Heart right ventricle (tissue), 16 donors: Measurements from ENCODE around the gene ZNF714. TPM values are rescaled to one million over a fixed set of nuclear protein-coding genes. Genes with fewer than 3 reads are reported as not detected.

Source experiments
- ATAC-seq, 8 donors: fragments of 200-7000 bp; cut with Tn5 transposase; one replicate each; pipeline ENCODE4 v1.9.1; 2020; ENCODE audit warnings: mild to moderate bottlenecking in 8 of 8, moderate library complexity in 8 of 8, moderate number of reproducible peaks in 1 of 8
- DNase-seq, 2 donors: peaks; one replicate each; pipeline ENCODE4 v3.0.0-alpha.2; 2020
- H3K27ac ChIP-seq, 10 donors: fragments of 200-600 bp; sonication (generic) in 2 of 10; one replicate each; pipeline versions ENCODE4 v1.5.0 to v1.8.0; 2020 to 2022; ENCODE audit warnings: mild to moderate bottlenecking in 3 of 10
- H3K27me3 ChIP-seq, 7 donors: fragments of 200-600 bp; one replicate each; pipeline ENCODE4 v1.8.0; 2021 to 2022; ENCODE audit warnings: mild to moderate bottlenecking in 2 of 7
- H3K36me3 ChIP-seq, 9 donors: fragments of 200-600 bp; sonication (generic) in 1 of 9; one replicate each; pipeline versions ENCODE4 v1.5.0 to v1.8.0; 2020 to 2022; ENCODE audit warnings: mild to moderate bottlenecking in 2 of 9
- H3K4me1 ChIP-seq, 9 donors: fragments of 200-600 bp; sonication (generic) in 1 of 9; one replicate each; pipeline versions ENCODE4 v1.5.0 to v1.8.0; 2020 to 2022; ENCODE audit warnings: mild to moderate bottlenecking in 4 of 9
- H3K4me3 ChIP-seq, 10 donors: fragments of 200-600 bp; sonication (generic) in 2 of 10; one replicate each; pipeline versions ENCODE4 v1.5.0 to v1.8.0; 2020 to 2022; ENCODE audit warnings: mild to moderate bottlenecking in 7 of 10, moderate library complexity in 2 of 10
- H3K9me3 ChIP-seq, 11 donors: fragments of 200-600 bp in 10 of 11; sonication (generic) in 2 of 11; one replicate each; pipeline versions ENCODE4 v1.5.0 to v1.8.0; 2013 to 2022; ENCODE audit warnings: mild to moderate bottlenecking in 2 of 11, control low read depth in 1 of 11, moderate library complexity in 1 of 11
- WGBS, 2 donors: extraction: QIAGEN DNeasy Blood & Tissue Kit; methylation state at CpG; one replicate each; pipeline ENCODE4 v1.1.7; 2013; ENCODE audit warnings: inconsistent platforms in 1 of 2; 5-methylcytosine and 5-hydroxymethylcytosine counted together
- intact Hi-C, 10 donors: fragments of 100-400 bp; cut with DNase I; formaldehyde crosslinking; loops; one replicate each; pipeline versions ENCODE4 v1.11.1 to v1.14.2; 2022
- polyA plus RNA-seq, 2 donors: library from polyadenylated mRNA; stranded (reverse); fragments of 200-250 nt; gene quantifications; one replicate each; pipeline ENCODE4 v1.2.3, GENCODE V29; 2013
- total RNA-seq, 10 donors: library from RNA; stranded (reverse); fragmentation: NEBNext Ultra II Directional in 3 of 10; extraction: Animal tissue kit (Norgen Biotek cat#: 25700) in 3 of 10; gene quantifications; one replicate each; pipeline versions ENCODE4 v1.2.1 to v1.2.4, GENCODE V29; 2021 to 2023
- TF ChIP-seq, protein P1 (sequence below), 9 donors: fragments of 200-600 bp; sonication (generic) in 2 of 9; IDR thresholded peaks; one replicate each; pipeline versions ENCODE4 v1.5.0 to v1.8.0; 2021 to 2022; ENCODE audit warnings: antibody characterized with exemption in 9 of 9, mild to moderate bottlenecking in 5 of 9, moderate library complexity in 1 of 9
- donor health status: Arrhythmogenic right ventricular cardiomyopathy.
- donor health status: ischemic (EF 13 %, LVEDD 7.1; RV severe dilation, severe dysfunction).
- donor health status: healthy with polysubstance abuse.
- donor health status: DM: no; HTN: yes; CAD: no.
- donor health status: DM: no; HTN: no; CAD: no.
- donor health status: ischemic (EF 25% LVEDD 6.9; RV normal size, moderate dysfunction).
- donor health status: ischemic (EF 25% LVEDD 5.7; RV mildly dilated, moderate dysfunction).
- donor health status: healthy.
- donor health status: DM: yes; HTN: yes; CAD: no.
- donor health status: Ischemic cardiomyopathy.
- donor health status: ischemic (EF 35%, LVEDD 5.7; RV mildly dilated, moderate dysfunction).
- donor health status: nonischemic (EF 11% LVEDD 7.7; RV severe dilation, severe dysfunction).
- donor health status: DM: yes; HTN: yes; CAD: no.
- donor health status: PGD.
- donor health status: ischemic (EF 29% LVEDD 5.4; RV normal size, mild dysfunction).
- donor health status: nonischemic (EF 23%, LVEDD 6.1; RV moderate dilation, normal function).

Gene ZNF714
- total and polyA plus RNA-seq, 12 donors = 0.80 to 6.1 (median 3.5) TPM

- Histone ChIP-seq H3K27ac (no peak overlapping the region), H3K4me3 (no peak overlapping the region), H3K4me1 (peaks cover 0 to 23% (median 0%) of the 10 kb centered on the region in 9 donors), H3K36me3 (peaks cover 0 to 4% (median 0%) of the 10 kb centered on the region in 9 donors), H3K27me3 (no peaks in the 10 kb centered on the region), H3K9me3 (no peaks in the 10 kb centered on the region)
- DNase-seq (no peak), ATAC-seq (no peak)
- intact Hi-C loops = no loop called here
- TF ChIP-seq, protein P1, sequence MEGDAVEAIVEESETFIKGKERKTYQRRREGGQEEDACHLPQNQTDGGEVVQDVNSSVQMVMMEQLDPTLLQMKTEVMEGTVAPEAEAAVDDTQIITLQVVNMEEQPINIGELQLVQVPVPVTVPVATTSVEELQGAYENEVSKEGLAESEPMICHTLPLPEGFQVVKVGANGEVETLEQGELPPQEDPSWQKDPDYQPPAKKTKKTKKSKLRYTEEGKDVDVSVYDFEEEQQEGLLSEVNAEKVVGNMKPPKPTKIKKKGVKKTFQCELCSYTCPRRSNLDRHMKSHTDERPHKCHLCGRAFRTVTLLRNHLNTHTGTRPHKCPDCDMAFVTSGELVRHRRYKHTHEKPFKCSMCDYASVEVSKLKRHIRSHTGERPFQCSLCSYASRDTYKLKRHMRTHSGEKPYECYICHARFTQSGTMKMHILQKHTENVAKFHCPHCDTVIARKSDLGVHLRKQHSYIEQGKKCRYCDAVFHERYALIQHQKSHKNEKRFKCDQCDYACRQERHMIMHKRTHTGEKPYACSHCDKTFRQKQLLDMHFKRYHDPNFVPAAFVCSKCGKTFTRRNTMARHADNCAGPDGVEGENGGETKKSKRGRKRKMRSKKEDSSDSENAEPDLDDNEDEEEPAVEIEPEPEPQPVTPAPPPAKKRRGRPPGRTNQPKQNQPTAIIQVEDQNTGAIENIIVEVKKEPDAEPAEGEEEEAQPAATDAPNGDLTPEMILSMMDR (IDR thresholded peaks at IDR 0.05) = no peak
Observed at GRCh38 chr19:21092109-21092508, 10.1 kb downstream of the ZNF714 start.

DNA sequence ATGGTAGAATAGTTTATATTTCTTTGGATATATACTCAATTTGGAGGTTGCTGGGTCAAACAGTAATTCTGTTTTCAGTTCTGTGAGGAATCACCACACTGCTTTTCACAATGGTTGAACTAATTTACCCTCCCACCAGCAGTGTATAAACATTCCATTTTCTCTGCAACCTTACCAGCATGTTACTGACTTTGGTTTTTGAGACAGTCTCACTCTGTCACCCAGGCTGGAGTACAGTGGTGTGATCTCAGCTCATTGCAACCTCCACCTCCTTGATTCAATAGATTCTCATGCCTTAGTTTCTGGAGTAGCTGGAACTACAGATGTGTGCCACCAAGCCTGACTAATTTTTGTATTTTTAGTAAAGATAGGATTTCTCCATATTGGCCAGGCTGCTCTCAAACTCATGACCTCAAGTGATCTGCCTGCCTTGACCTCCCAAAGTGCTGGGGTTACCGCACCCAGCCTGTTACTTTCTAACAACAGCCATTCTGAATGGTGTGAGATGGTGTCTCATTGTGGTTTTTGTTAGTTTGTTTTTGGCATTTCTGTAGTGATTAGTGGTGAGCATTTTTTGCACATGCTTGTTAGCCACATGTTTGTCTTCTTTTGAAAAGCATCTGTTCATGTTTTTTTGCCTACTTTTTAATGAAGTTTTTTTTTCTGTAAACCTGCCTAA is 12.5 kb downstream of the ZNF714 start:
- peaks cover 0 to 17% (median 0%) of the 10 kb centered on the region in 9 donors for H3K36me3 ChIP-seq
- TF ChIP-seq, protein P1 (IDR thresholded peaks at IDR 0.05) = no peak
- H3K27me3 ChIP-seq = no peaks in the 10 kb centered on the region
- intact Hi-C loops = no loop called here
- no peak overlapping the region for H3K4me3 ChIP-seq
- H3K9me3 ChIP-seq = no peaks in the 10 kb centered on the region
- no peak overlapping the region for H3K27ac ChIP-seq
- H3K4me1 ChIP-seq = peaks cover 0 to 23% (median 0%) of the 10 kb centered on the region in 9 donors
- no peak for DNase-seq
- 100% methylated on average over 1 of the region's 1 CpG for WGBS, 2 donors
- no peak for ATAC-seq

- 71 to 88% methylated on average over 2 of the region's 2 CpGs for WGBS, 2 donors
- TF ChIP-seq, protein P1 (IDR thresholded peaks at IDR 0.05) = no peak
- Histone ChIP-seq H3K4me3 (no peak overlapping the region), H3K27me3 (no peaks in the 10 kb centered on the region), H3K4me1 (no peaks in the 10 kb centered on the region), H3K27ac (no peak overlapping the region), H3K36me3 (peaks cover 0 to 45% (median 0%) of the 10 kb centered on the region in 9 donors), H3K9me3 (no peaks in the 10 kb centered on the region)
- ATAC-seq = no peak
- intact Hi-C loops = no loop called here
- DNase-seq = no peak
Observed at GRCh38 chr19:21098291-21098690, 16.3 kb downstream of the ZNF714 start.

DNA sequence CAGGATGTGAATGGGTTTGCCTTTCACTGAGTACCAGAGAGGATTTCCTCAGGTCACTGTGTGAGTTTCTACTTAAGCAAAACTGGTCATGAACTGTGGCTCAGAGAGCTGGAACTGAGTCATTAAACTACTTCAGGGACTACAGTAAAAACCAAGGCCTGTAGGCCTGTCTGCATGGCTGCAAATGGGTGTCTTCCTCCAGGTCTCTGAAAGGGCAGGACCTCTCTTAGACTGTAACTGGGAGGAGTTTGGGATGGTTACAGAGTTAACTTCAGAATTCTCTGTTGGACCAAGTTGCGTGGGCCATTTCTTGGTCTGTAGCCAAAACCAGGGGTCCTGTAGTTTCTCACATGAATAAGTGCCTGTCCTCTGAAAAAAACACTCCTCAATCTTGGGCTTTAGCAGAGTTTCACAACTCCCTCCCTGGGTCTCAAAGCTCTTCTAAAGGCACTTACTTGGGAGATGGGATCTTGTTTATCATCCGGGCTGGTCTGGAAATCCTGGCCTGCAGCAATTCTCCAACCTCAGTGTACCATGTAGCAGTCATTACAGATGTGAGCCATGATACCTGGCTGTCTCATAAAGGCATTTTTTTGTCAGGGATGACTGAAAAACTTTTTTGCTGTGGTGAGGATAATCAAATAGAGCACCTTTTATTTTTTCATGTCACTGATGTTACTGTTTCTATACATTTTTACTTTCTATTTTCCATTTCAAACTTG is 19.7 kb downstream of the ZNF714 start:
- TF ChIP-seq, protein P1 (IDR thresholded peaks at IDR 0.05) = no peak
- 73 to 86% methylated on average over 2 of the region's 2 CpGs for WGBS, 2 donors
- no peaks in the 10 kb centered on the region for H3K4me1 ChIP-seq
- peaks cover 0 to 71% (median 4%) of the 10 kb centered on the region in 9 donors for H3K36me3 ChIP-seq
- H3K27ac ChIP-seq = no peak overlapping the region
- DNase-seq = no peak
- H3K4me3 ChIP-seq = no peak overlapping the region
- H3K27me3 ChIP-seq = no peaks in the 10 kb centered on the region
- no peaks in the 10 kb centered on the region for H3K9me3 ChIP-seq
- intact Hi-C loops = no loop called here
- no peak for ATAC-seq
